T-helper 22 cell (primary cell): ENCODE data around the gene TTC23L.
A peak's percentile ranks its signal among the peaks of the same experiment; 100 is the strongest.

Experiments used
- DNase-seq: peaks from one replicate; pipeline ENCODE4 v3.0.0-alpha.2; 2020; ENCODE audit warnings: low read depth

The TTC23L gene

DNA sequence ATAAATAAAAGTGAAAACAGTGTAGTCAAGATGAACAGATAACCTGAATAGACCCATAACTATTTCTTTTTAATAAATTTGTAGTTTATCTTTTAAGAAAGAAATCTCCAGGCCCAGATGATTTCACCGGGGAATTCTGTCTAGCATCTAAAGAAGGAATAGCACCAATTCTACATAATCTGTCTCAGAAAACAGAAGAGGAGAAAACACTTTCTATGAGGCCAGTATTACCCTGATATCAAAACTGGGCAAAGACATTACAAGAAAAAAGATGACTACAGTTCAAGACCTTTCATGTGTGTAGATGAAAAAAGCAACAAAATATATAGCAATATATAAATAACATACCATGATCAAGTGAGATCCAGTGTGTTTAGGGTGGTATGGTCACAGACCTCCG, 31.4 kb downstream of the TTC23L start:
- DNase-seq = no peak

DNA sequence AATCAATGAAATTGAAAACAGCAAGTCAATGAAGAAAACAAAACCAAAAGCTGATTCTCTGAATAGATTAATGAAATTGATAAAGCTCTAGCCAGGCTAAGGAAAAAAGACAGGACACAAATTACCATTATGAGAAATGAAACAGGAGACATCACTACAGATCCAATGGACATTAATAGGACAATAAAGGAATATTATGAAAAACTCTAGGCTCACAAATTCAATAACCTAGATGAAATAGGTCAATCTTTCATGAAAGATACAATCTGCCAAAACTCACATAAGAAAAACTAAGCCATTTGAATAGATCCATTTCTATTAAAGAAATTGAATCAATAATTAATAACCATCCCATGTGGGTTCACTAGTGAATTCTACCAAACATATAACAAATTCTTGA, 37.3 kb downstream of the TTC23L start:
- DNase-seq = no peak

DNA sequence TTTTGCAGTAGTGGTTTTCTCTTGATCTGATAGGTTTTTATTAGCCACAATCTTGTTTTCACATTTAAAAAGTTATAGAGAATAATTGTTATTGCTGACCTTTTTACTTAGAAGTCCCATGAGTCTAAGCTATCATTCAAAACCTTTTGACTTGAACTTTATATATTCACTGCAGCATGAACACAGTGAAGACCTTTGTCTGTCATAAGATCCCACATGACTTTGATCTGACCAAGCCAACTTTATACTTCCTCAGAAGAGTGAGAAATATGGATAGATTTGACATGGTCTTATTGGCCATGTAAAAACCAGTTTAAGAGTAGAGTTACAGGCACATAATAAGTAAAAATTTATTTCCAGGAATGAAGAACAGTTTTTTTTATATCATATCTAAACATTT, 42.3 kb downstream of the TTC23L start:
- no peak for DNase-seq

DNA sequence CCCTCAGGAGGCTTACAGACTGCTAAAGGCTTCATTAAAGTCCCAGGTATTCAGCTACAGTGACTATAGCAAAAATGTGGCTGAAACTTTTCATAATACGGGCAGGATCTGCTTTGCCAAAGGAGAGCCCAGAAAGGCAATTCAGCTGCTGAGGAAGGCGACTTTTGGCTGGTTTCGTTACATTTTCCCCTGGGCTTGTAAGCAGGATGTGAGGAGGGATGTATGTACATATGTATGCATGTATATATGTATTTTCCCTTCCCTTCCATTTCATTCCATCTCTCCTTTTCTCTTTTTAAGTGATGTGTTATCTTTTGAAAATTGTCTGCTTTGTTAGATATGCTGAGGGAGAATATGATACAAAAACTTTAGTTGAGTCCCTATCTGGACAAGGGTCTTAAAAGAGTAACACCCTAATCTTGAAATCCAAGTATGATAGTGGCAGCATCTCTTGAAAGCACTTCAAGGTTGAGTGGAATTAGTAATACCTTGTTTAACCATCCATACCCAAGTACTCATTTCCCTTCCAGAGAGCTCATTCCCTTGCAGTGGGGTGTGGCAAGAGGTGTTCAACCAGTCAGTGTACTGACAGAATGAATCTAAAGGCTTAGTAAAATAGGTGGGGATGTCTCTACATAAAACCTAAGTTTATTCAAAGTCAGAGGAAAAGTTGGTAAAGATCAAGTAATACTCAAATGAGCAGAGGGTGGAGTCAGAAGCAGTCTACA, 47.6 kb downstream of the TTC23L start:
- DNase-seq = no peak

DNA sequence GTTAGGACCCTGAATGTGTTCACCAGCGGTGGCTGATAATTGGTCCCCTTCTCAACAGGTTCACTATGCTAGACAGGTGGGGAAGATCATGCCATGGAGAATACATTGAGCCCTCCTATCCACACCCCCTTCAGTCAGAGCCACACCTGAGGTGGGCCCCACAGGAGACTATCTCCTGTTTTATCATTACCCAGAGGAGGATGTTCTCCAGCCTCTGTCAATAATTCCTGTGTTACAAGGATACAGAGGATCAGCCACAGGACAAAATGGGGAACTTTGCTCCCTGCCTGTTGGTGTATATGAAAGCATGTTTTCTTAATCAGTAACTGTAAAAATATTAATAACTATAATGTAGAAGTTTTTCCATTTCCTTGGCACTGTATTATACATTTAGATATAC, 50.4 kb downstream of the TTC23L start:
- no peak for DNase-seq

DNA sequence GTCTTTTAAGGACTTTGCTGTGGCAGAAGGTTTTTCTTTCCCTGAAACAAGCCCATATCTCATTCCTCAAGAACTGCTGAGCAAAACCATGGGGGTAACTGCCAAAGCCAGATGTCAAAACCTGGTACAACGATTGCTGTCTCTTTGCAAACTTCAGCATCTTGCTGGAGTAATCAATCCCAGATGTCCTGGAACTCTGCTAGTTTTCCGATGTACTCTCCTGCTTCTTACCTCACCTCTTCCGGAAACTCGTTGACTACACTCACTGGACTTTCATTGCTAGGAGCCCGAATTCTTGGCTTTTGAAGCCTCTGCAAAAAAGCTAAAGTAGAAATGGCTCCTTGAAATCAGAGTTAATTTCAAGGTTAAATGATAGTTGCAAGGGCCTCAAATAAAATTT, 53.0 kb downstream of the TTC23L start:
- DNase-seq = no peak

DNA sequence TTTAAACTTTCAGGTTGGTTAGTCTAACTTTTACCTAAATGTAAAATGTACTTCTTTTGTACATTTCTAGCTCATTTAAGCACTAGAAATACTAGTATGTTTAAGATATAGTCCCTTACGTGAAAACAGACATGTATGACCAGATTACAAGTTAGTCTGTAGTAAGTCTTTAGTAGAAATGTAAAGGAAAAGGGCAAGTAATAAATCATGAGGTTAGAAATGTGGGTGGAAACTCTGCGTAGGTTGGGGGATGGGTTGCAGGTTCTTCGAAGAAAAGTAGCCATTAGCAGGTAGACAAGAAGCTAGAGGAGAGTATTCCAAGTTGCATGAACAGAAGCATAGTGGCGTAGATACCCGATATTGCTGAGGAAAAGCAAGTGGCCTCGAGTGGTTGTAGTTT, 53.5 kb downstream of the TTC23L start:
- DNase-seq = no peak

DNA sequence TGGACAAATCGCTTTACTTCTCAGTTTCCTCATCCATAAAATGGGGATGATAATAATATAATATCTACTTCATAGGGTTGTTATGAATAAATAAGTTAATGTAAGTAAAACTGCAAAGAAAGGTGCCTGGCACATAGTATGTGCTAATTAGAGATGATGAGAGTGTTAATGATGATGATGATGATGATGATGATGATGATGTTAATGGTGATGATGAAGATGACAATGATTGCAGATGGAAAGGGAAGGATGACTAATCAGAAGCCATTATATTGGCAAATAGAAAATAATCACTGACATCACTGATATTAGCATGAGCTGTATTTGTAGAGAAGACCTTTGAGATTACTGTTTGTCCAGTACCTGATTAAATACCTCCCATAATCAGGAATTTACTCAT, 55.8 kb downstream of the TTC23L start:
- no peak for DNase-seq

DNA sequence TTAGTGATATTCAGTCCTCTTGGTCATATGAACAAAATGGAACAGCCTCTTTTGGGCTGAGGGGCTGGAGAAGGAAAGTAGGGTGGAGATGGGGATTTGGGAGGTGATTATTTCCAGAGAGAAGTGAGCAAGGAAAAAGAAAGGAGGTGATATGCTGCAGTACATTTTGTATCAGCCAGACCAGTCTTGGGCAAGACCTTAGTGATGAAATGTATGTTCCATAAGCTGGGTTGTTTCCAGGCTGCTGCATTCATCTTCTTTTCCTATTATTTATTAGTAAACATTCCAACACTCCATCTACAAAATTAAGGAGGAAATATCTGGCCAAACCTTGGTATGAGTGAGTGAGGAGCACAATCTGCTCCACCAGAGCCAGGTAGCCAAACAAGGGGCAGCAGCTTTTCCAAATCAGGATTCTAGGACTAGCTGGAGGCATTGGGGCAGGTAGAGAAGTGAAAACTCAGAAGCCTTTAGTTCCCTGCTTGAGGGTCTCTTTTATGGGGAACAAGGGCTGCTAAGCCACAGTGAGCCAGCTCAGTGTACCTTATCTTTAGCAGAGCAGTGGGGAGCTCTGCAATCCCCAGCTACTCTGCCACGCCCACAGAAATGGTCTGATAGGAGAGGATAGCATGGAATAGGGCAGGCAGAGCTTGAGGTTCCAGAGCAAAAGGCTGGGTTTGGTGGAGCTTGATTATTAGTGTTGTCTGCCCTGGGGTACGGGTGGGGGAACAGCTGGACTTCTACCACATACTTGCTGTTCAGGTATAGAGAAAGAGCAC, 56.9 kb downstream of the TTC23L start:
- DNase-seq = no peak

DNA sequence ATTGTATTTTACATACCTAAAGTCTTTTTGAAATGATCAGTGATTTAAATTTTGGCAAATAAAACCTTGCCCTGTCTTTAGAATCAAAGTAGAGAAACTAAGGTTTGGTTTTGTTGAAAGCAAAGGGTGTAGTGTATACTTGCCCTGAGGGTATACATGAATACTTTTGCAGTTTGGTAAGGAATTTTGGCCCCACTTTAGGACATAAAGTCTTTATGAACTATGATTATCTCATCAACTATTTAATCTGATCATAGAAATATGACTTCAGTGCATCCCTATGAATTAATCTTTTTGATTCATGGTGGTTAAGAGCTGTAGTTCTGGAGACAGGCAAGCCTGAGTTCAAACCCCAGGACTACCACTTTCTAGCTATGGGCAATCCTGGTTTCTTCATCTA, 58.7 kb downstream of the TTC23L start:
- DNase-seq = no peak

DNA sequence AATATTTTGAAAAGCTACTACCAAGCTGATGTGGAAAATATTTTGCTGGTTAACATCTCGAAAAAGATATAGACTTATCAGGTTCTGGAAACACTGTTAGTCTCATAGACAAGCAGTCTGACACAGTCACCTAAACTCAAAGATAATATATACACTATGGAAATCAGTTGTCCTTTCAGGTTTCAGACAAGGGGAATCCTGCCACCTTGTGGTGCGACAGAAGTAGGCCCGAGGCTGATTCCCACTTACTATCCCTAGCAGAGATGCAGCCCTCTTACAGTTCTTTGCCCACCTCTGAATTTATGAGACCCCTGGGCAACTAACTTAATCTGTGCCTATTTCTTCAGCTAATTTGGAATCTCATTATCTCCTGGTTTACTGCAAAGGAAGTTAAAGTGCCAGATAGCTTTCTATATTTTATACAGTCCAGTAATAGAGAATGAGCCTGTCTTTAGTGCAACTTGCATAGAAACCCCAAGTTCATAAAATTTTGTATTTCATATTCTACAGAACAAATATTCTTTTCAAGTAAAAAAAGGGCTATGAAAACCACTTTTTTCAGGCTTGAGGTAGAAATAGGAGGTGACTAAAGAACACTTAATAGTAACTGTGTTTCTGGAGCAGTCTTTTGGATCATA, 59.4 kb downstream of the TTC23L start:
- DNase-seq = peak; percentile 12

DNA sequence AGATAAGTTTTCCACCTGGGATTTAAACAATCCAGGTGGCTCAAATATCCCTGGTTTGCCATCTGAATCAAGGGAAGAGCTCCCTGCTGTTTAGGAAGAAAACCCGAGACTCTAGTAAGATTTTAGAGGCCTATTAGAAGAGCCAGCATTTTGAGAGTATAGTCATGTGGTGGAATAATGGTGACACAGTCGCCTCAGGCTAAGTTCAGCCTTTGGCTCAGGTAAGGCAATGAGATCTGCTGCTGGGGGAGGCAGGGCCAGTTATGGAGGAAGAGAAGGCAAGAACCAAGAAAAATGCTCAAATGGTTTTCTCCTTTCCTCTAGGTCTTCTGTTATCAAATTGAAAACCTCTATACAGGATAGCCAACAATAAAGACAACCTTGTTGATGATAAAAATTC, 60.1 kb downstream of the TTC23L start:
- no peak for DNase-seq

DNA sequence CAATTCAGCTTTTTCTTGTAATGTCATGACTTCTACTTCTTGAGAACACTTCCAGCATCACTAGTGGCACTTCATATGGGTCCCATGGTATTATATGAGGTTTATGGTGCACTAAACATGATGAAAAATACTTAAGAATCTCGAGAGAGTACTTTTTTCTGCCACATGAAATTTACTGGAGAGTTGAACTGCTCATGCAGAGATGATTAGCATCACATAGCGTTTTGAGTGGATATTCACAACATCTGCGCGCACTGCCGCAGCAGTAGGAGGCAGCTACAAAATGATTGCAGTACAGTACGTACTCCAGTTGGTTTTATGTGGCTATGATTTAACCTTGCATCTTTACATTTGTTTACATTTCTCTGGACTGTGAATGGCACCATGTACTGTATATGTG, 61.7 kb downstream of the TTC23L start:
- no peak for DNase-seq

DNA sequence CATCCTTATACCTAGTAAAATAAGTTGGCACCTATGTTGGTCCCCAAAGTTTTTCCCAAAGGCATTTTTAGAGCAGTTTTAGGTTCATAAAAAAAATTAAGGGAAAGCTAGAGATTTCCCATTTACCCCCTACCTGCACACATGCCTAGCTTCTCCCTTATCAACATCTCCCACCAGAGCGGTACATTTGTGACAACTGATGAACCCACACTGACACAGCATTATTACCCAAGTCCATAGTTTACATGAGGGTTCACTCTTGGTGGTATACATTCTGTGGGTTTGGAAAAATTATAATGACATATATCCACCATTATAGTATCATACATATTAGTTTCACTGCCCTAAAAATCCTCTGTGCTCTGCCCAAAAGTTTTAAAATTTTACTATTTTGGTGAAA, 64.3 kb downstream of the TTC23L start:
- no peak for DNase-seq

DNA sequence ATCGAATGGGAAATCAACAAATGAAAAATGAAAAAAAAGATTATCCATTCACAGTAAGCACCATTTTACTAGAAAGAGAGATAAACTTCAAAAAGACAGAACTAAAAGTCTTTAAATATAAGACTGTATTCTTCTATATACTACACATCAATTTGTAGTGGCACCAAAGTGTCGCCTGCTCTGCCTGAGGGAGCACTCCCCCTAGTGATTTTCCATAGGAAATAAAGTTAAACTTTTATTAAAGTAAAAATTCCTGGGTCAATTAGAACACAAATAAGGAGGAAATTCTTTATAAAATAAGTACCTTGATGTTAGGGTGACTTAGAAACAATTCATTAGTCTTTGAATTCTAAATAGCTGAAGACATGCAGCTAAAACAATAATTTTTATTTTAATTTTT, 66.6 kb downstream of the TTC23L start:
- no peak for DNase-seq

DNA sequence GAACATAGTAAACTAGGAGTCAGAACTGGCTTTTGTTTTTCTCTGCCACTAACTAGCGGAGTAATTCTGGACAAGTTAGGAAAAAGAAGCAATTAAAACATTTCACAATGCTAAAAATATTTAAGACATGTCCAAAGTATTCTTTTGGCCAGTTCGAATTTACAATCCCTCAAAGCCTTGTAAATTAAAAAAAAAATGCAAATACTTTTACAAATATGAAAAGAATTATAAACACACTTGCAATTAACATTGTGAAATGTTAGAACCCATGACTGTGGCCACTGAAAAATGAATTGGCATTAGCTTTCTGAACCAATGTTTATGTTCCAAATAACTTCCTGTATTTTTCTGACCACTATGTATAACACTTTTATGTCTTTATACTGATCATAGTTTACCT, 74.1 kb downstream of the TTC23L start:
- no peak for DNase-seq

DNA sequence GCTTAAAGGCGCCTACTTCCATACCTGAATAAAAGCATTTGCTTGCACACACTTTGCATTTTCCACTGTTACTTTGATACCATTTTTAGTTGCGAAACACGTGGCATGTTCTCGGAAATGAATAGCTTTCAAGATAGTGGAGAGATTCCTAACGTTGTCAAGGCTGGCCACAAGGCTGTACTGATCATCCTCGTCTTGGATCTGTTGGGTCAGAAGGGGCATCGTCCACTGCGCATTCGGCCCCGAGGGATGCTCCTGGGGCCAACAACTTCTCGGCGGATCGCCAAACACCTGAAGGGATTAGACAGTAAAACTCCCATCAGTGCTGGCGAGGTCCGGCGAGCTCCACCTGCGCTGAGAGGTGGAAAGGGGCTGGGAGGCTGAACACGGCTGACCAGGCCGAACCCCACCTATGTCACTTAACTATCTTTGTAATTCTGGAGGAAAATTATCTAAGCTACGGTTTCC, 75.7 kb downstream of the TTC23L start:
- no peak for DNase-seq

DNA sequence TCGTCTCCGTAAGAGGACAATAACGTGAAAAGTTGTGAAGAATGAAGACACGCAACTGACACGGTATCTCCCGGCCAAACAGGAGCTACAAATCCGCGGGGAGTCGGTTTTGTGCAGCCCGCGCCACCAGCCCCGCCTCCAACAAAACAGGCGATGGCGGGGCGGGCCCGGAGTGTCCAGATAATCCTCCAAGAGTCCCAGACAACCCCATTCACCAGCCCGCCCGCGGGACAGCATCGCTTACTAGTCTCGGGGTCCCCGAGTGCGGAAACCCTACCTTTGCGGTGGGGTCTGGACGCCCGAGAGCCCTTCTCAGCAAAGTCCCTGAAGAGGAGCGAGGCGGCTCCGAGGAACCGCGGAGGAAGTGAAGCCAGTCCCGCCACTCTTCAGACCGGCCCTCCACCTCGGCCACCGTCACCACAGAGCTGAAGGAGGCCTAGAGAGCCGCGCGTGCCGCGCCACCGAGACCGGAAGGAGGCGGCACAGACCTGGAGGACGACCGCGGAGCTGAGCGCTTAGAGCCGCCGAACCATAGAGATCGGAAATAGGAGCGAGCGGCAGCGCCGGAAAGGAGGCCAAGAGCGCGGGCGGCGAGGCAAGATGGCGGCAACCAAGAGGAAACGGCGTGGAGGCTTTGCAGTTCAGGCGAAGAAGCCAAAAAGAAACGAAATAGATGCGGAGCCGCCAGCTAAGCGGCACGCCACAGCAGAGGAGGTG, 76.3 kb downstream of the TTC23L start, which contains the start of the genes BRIX1 and RAD1:
Gene BRIX1 (plus strand): TSS at position 573 of the 717 bp plus-strand sequence. CDS start 28 bp downstream, at position 601.
Gene RAD1 (minus strand): TSS at position 366 of the 717 bp plus-strand sequence. CDS start 612 bp downstream, outside the sequence.
- DNase-seq = peak; percentile 91

DNA sequence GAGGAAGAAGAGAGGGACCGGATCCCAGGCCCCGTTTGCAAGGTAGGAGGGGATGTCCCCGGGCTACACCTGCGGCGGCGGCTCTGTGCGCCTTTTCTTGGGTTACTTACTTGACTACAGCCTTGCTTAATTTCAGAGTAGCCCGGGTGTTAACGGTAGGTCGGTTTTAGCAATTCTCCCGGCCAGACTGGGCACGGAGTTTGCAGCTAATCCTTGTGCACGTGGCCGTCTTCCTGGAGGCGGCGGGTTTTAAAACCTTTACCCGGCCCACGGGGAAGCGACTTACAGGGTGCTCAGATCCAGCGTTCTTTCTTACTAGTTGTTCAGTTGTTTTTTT, 76.9 kb downstream of the TTC23L start:
- DNase-seq = no peak

DNA sequence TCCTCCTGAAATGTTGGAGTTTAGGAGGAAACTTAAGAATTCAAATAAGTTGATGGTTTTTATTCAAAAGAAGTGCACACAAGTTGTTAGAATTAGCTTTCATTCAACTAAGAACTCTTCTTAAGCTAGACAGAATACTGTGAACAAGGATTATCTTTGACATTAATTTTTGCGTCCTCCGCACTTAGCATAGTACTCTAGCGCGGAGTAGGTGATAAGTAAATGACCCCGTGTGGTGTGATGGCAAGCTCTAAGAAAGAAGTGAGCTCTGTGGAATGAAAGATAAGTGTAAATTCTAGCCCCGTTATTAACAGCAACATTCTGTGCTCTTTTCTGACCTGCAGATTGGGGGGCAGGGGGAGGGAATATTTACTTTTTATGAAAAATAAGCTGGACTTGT, 77.6 kb downstream of the TTC23L start:
- DNase-seq = no peak

DNA sequence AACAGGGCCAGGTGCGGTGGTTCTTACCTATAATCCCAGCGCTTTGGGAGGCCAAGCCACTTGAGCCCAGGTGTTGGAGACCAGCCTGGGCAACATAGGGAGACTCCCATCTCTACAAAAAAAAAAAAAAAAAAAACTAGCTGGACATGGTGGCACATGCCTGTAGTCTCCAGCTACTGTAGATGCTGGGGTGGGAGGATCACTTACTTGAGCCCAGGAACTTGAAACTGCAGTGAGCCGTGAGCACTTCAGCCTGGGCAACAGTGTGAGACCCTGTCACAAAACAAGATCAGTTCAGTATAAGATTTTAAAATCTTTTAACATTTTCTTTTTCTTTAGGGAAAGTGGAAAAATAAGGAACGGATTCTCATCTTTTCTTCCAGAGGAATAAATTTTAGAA, 79.1 kb downstream of the TTC23L start:
- DNase-seq = no peak

DNA sequence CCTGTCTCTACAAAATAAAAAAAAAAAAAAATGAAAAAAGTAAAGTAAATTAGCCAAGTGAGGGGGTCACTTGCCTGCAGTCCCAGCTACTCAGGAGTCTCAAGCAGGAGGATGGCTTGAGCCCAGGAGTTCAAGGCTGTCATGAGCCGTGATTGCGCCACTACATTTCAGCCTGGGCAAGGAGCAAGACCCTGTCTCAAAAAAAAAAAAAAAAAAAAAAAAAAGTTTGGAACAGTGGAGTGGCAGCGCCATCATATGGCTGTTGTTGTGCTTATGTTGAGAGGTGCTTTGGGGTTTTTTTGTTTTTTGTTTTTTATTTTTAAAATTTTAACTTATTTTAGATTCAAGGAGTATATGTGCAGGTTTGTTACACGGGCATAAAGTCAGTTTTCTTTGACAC, 80.1 kb downstream of the TTC23L start:
- DNase-seq = no peak
